GM18498 (cell line): ENCODE results near the gene MUC5AC.
"Not testable (repeated sequence)": the region's sequence is repeated elsewhere in the genome, so short reads cannot be mapped to it uniquely, and the experiment has no call there.

Experiments
- ATAC-seq: cut with Tn5 transposase; IDR thresholded peaks from one replicate; pipeline ENCODE4 v1.9.1; 2021; ENCODE audit warnings: mild to moderate bottlenecking, moderate library complexity; ENCODE audit not compliant: unreplicated experiment

Gene MUC5AC

GRCh38 chr11:1148752-1149180, 9.0 kb upstream of the MUC5AC start:
- ATAC-seq, result no peak

- ATAC-seq, result no peak
These were observed 8.2 kb upstream of the MUC5AC start for GRCh38 chr11:1149545-1149944.

GRCh38 chr11:1150116-1150515, 7.6 kb upstream of the MUC5AC start:
- ATAC-seq, result no peak

GRCh38 chr11:1150769-1151365, 6.9 kb upstream of the MUC5AC start:
- ATAC-seq, result no peak

- no peak for ATAC-seq
These were observed 6.1 kb upstream of the MUC5AC start for GRCh38 chr11:1151366-1152315.

- no peak for ATAC-seq
These were observed 5.2 kb upstream of the MUC5AC start for GRCh38 chr11:1152316-1153104.

GRCh38 chr11:1153105-1153950, 4.4 kb upstream of the MUC5AC start:
- ATAC-seq, result no peak

GRCh38 chr11:1153951-1154493, 3.7 kb upstream of the MUC5AC start:
- ATAC-seq, result no peak

- ATAC-seq, result not testable (repeated sequence)
These were observed 3.1 kb upstream of the MUC5AC start for GRCh38 chr11:1154656-1155055.

- no peak for ATAC-seq
These were observed 2.5 kb upstream of the MUC5AC start for GRCh38 chr11:1155274-1155693.

- ATAC-seq, result no peak
These were observed 1.0 kb upstream of the MUC5AC start for GRCh38 chr11:1156506-1157340.

- no peak for ATAC-seq
These were observed 460 bp upstream of the MUC5AC start for GRCh38 chr11:1157341-1157644.

- ATAC-seq, result no peak
These were observed 1.1 kb downstream of the MUC5AC start for GRCh38 chr11:1158681-1159487.

- ATAC-seq, result not testable (repeated sequence)
These were observed 1.9 kb downstream of the MUC5AC start for GRCh38 chr11:1159488-1160220.

GRCh38 chr11:1160231-1161101, 2.7 kb downstream of the MUC5AC start:
- no peak for ATAC-seq

- no peak for ATAC-seq
These were observed 3.8 kb downstream of the MUC5AC start for GRCh38 chr11:1161410-1162137.
